SK-N-MC (cell line): Measurements from ENCODE around the gene NOP16.
A peak's percentile ranks its signal among the peaks of the same experiment; 100 is the strongest.

Source experiments
- DNase-seq: peaks from one replicate; pipeline ENCODE4 v3.0.0-alpha.2; 2011; ENCODE audit warnings: low read depth, low spot score
- H3K27ac ChIP-seq: fragments of 200-600 bp; sonication (generic); 2 replicates; pipeline ENCODE4 v1.5.1; 2016; ENCODE audit warnings: mixed run types
- H3K36me3 ChIP-seq: fragments of 200-600 bp; sonication (generic); 2 replicates; pipeline ENCODE4 v1.6.1; 2017; ENCODE audit warnings: antibody characterized with exemption, low read length, mixed read lengths; ENCODE audit not compliant: insufficient read depth
- H3K4me3 ChIP-seq: fragments of 200-600 bp; sonication (generic); 2 replicates; pipeline ENCODE4 v1.5.1; 2016
- H3K9ac ChIP-seq: fragments of 200-600 bp; sonication (generic); 2 replicates; pipeline ENCODE4 v1.8.0; 2017; ENCODE audit warnings: mixed run types, mixed read lengths; ENCODE audit not compliant: insufficient read length
- H3K9me3 ChIP-seq: fragments of 200-600 bp; sonication (generic); 2 replicates; pipeline ENCODE4 v1.6.1; 2017; ENCODE audit warnings: low read depth, mild to moderate bottlenecking, antibody characterized with exemption, low read length, moderate library complexity, mixed read lengths
- EZH2 ChIP-seq: fragments of 200-600 bp; sonication (generic); IDR thresholded peaks from one replicate; pipeline ENCODE4 v1.6.1; 2017; ENCODE audit warnings: antibody characterized with exemption
- FOXP2 ChIP-seq: optimal IDR thresholded peaks from 2 replicates; pipeline ENCODE3; 2011; ENCODE audit warnings: mild to moderate bottlenecking, moderate library complexity; ENCODE audit not compliant: insufficient read depth; ENCODE audit errors: extremely low read length, control extremely low read depth
- POLR2AphosphoS5 ChIP-seq: IDR thresholded peaks from 2 replicates; pipeline ENCODE4 v1.6.1; 2012; ENCODE audit warnings: mild to moderate bottlenecking, low read depth, low read length, borderline replicate concordance

Gene NOP16

GRCh38 chr5:176371621-176372539, 16.5 kb downstream of the NOP16 start:
- no peak overlapping the region for H3K27ac ChIP-seq
- H3K9me3 ChIP-seq: no peaks in the 10 kb centered on the region
- no peak overlapping the region for H3K4me3 ChIP-seq
- peaks cover 4% of the 10 kb centered on the region; the same call in 1 of the 2 replicates for H3K36me3 ChIP-seq
- DNase-seq: no peak
- no peak overlapping the region for H3K9ac ChIP-seq
- TF ChIP-seq EZH2 (no peak), POLR2AphosphoS5 (no peak), FOXP2 (no peak)

GRCh38 chr5:176369934-176370711, 18.3 kb downstream of the NOP16 start:
- DNase-seq: no peak
- H3K36me3 ChIP-seq: peaks cover 4% of the 10 kb centered on the region; the same call in 1 of the 2 replicates
- H3K4me3 ChIP-seq: no peak overlapping the region
- no peak overlapping the region for H3K9ac ChIP-seq
- TF ChIP-seq EZH2 (no peak), FOXP2 (no peak), POLR2AphosphoS5 (no peak)
- no peak overlapping the region for H3K27ac ChIP-seq
- no peaks in the 10 kb centered on the region for H3K9me3 ChIP-seq

DNA sequence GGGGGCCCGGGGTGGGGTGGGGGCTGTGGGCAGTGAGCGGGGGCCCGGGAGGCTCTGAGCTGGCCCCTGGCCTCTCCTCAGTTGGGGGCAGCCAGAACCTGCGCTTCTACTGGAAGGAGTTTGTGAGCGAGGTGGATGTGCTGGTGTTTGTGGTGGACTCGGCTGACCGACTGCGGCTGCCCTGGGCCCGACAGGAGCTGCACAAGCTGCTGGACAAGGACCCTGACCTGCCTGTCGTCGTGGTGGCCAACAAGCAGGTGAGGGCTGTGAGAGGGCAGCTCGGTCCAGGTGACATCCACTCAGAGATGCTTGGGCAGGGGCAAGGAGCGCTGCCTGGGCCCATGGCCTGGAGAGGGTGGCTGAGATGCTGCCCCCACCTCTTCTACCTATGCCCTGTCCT, 19.7 kb downstream of the NOP16 start:
- no peak overlapping the region for H3K9ac ChIP-seq
- no peak overlapping the region for H3K27ac ChIP-seq
- TF ChIP-seq EZH2 (no peak), FOXP2 (no peak), POLR2AphosphoS5 (no peak)

GRCh38 chr5:176366232-176366894, 22.0 kb downstream of the NOP16 start:
- TF ChIP-seq EZH2: no peak
- TF ChIP-seq FOXP2: no peak
- TF ChIP-seq POLR2AphosphoS5: no peak
- peaks cover 4% of the 10 kb centered on the region; the same call in 1 of the 2 replicates for H3K36me3 ChIP-seq
- no peak for DNase-seq
- no peaks in the 10 kb centered on the region for H3K9me3 ChIP-seq
- H3K27ac ChIP-seq: no peak overlapping the region
- H3K9ac ChIP-seq: peak overlapping the region; percentile 78
- H3K4me3 ChIP-seq: peak overlapping the region; percentile 90

More for the DNA sequence above, 19.7 kb downstream of the NOP16 start:
- Histone ChIP-seq H3K36me3 (peaks cover 4% of the 10 kb centered on the region; the same call in 1 of the 2 replicates), H3K9me3 (no peaks in the 10 kb centered on the region), H3K4me3 (no peak overlapping the region)
- no peak for DNase-seq

DNA sequence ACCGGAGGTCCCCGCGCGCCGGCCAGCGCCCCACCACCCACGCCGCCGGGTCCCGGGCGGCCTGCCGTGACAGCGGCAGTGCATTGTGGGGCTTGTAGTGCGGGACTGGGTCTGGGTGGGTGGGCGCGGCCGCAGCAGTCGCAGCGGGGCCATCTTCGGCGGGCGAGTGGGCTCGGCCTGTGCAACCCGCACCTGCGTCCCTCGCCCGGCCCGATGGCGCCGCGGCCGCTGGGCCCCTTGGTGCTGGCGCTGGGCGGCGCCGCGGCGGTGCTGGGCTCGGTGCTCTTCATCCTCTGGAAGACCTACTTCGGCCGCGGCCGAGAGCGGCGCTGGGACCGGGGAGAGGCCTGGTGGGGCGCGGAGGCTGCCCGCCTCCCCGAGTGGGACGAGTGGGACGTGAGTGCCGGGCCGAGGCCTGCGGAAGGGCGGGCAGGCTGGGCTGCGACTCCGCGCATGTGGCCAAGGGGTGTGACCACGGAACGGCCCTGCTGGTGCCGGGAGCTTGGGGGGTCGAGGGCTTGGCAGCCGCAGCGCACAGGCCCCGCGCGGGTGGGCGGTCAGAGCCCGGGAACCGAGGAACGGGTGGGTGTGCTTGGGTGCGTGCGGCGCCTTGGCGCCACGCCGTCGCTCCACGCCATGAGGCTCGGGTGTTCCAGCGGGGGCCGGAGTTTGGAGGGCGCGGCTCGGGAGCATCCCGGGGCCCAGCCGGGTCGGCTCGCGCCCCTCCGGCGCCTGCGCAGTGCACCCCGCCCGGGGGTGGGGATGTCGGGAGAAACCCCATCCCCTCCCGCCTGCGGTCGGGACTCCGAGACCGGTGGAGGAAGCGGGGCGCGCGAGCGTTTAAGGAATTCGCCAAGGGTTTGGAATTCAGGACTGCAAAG, 22.8 kb downstream of the NOP16 start, which contains the start of gene ARL10:
TSS of gene ARL10 (plus strand) at position 137 of the 881 bp plus-strand sequence. CDS start at position 214, 77 bp downstream.
- TF ChIP-seq POLR2AphosphoS5 (no peak; the same call in 1 of the 2 replicates), FOXP2 (no peak), EZH2 (no peak)
- Histone ChIP-seq H3K9me3 (no peaks in the 10 kb centered on the region), H3K9ac (peak within 1 kb of the TSS; percentile 78), H3K27ac (no peak within 1 kb of the TSS), H3K4me3 (peak within 1 kb of the TSS; percentile 90), H3K36me3 (peaks cover 4% of the 10 kb centered on the region; the same call in 1 of the 2 replicates)
- DNase-seq: no peak

- Histone ChIP-seq H3K4me3 (peak overlapping the region; percentile 90), H3K27ac (no peak overlapping the region), H3K9me3 (no peaks in the 10 kb centered on the region), H3K9ac (no peak overlapping the region), H3K36me3 (no peaks in the 10 kb centered on the region; the same call in 1 of the 2 replicates)
- TF ChIP-seq EZH2 (no peak), FOXP2 (peak; percentile 29)
- no peak for DNase-seq
These were observed 23.5 kb downstream of the NOP16 start for GRCh38 chr5:176364765-176365350.

- Histone ChIP-seq H3K4me3 (peak overlapping the region; percentile 92), H3K27ac (no peak overlapping the region), H3K9me3 (no peaks in the 10 kb centered on the region), H3K36me3 (peaks cover 22% of the 10 kb centered on the region), H3K9ac (peak overlapping the region; percentile 49)
- TF ChIP-seq EZH2 (no peak), POLR2AphosphoS5 (no peak), FOXP2 (no peak)
- DNase-seq: no peak
These were observed 26.2 kb downstream of the NOP16 start for GRCh38 chr5:176362233-176362490.
